ENCODE results near the gene ZNF521.

GRCh38 chr18:25282282-25282681, 69.7 kb downstream of the ZNF521 start:
- no peak for TF ChIP-seq YY1 (IDR thresholded peaks at IDR 0.05; ENCODE audit: insufficient read depth, insufficient read length)
- TF ChIP-seq ZNF274 (IDR thresholded peaks at IDR 0.05; ENCODE audit: low read depth, low read length): no peak
